SK-N-SH treated with all-trans-retinoic acid at 6 μM for 48 hours (cell line): Measurements from ENCODE around the gene NFYC.

ENCODE experiments used
- ESRRG ChIP-seq: fragments of 250-450 bp; sonication (Bioruptor Pico); IDR thresholded peaks from 2 replicates; pipeline ENCODE4 v1.6.1; 2021; ENCODE audit warnings: mild to moderate bottlenecking
- ZC3H10 ChIP-seq: fragments of 250-450 bp; sonication (Bioruptor Pico); IDR thresholded peaks from 2 replicates; pipeline ENCODE4 v1.5.1; 2021; ENCODE audit warnings: mild to moderate bottlenecking, moderate library complexity
- ZNF565 ChIP-seq: fragments of 450-650 bp; formaldehyde crosslinking; conservative IDR thresholded peaks from 2 replicates; pipeline ENCODE4 v1.5.0; 2020; ENCODE audit warnings: low read depth, mild to moderate bottlenecking, moderate library complexity
- ZNF8 ChIP-seq: fragments of 450-650 bp; formaldehyde crosslinking; IDR thresholded peaks from 2 replicates; pipeline ENCODE4 v1.5.0; 2020; ENCODE audit warnings: mild to moderate bottlenecking, moderate library complexity
- TF ChIP-seq, protein P1 (sequence below): fragments of 250-450 bp; sonication (Bioruptor Pico); IDR thresholded peaks from 2 replicates; pipeline ENCODE4 v1.8.0; 2021; ENCODE audit warnings: low read depth, mild to moderate bottlenecking, moderate library complexity, borderline replicate concordance

DNA sequence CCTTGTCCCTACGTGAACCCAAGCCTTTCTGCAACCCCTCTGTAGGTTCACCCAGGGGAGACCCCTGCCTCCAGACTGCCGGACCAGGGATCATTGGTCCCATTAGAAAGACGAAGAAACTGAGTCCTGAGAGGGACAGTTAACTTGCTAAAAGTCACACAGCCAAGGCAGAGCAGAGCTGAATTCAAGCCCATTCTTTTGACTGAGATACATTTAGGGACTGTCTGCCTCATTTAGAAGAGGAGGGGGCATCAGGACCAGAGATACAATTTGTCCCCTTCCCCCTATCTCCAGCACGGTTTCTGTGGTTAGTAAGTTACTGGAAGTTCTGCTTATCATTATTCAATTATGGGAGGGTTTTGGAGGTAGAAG, 111.2 kb downstream of the NFYC start:
- TF ChIP-seq ESRRG (no peak), ZC3H10 (no peak), ZNF8 (CRISPR knock-in tag) (no peak), ZNF565 (CRISPR knock-in tag) (no peak)
- TF ChIP-seq, protein P1, sequence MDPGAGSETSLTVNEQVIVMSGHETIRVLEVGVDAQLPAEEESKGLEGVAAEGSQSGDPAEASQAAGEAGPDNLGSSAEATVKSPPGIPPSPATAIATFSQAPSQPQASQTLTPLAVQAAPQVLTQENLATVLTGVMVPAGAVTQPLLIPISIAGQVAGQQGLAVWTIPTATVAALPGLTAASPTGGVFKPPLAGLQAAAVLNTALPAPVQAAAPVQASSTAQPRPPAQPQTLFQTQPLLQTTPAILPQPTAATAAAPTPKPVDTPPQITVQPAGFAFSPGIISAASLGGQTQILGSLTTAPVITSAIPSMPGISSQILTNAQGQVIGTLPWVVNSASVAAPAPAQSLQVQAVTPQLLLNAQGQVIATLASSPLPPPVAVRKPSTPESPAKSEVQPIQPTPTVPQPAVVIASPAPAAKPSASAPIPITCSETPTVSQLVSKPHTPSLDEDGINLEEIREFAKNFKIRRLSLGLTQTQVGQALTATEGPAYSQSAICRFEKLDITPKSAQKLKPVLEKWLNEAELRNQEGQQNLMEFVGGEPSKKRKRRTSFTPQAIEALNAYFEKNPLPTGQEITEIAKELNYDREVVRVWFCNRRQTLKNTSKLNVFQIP (CRISPR knock-in tag), result no peak
